GM12878 (cell line): Measurements from ENCODE around the gene APH1B. TPM values are rescaled to one million over a fixed set of nuclear protein-coding genes. Genes with fewer than 3 reads are reported as not detected.

Experiments
- ATAC-seq: fragments of 200-7000 bp; cut with Tn5 transposase; 3 replicates; pipeline ENCODE4 v1.9.1; 2020; ENCODE audit warnings: mild to moderate bottlenecking, moderate library complexity
- BruUV-seq: library from RNA; stranded (reverse); fragments of 400-500 nt; replicated peaks from 2 replicates; lab custom pipeline; 2021; lab: Mats Ljungman, UMichigan
- CTCF ChIA-PET: fragments of 300-600 bp; sonication (Branson Sonifier 250); formaldehyde crosslinking; extraction: SDS; loops from one replicate; lab custom pipeline; 2021; ENCODE audit warnings: inconsistent platforms; lab: Yijun Ruan, JAX
- POLR2A ChIA-PET: fragments of 350-600 bp; formaldehyde crosslinking; extraction: SDS; loops from one replicate; lab custom pipeline; 2021; ENCODE audit warnings: inconsistent platforms; lab: Charles Lee
- RAD21 ChIA-PET: fragments of 300-600 bp; sonication (Branson Sonifier 250); formaldehyde crosslinking; loops from one replicate; lab custom pipeline; 2023; ENCODE audit warnings: antibody characterized with exemption; ENCODE audit not compliant: unreplicated experiment; lab: Charles Lee
- SMC1A ChIA-PET: fragments of 300-600 bp; sonication (Branson Sonifier 250); formaldehyde crosslinking; loops from one replicate; lab custom pipeline; 2023; ENCODE audit not compliant: unreplicated experiment, uncharacterized antibody; lab: Charles Lee
- DNase-seq: peaks from one replicate; pipeline ENCODE4 v3.0.0-alpha.2; 2011; ENCODE audit warnings: low read depth, low spot score
- FAIRE-seq: peaks from 3 replicates; lab custom pipeline; 2011; peaks lifted over from hg19 to GRCh38; lab: Jason Lieb, UNC
- H2AFZ ChIP-seq: 2 replicates; pipeline ENCODE4 v1.6.0; 2011; ENCODE audit warnings: low read depth, low read length, control low read depth; ENCODE audit not compliant: control insufficient read depth
- H3K27ac ChIP-seq: 2 replicates; pipeline ENCODE4 v1.5.1; 2011; ENCODE audit warnings: control low read depth; ENCODE audit not compliant: control insufficient read depth, insufficient read depth
- H3K27me3 ChIP-seq, 2 experiments: replicated peaks in 1 of 2; 2 replicates each; pipeline versions ENCODE4 v1.6.0 to v1.6.1; 2011; ENCODE audit warnings: low read length in 1 of 2; ENCODE audit not compliant: control insufficient read depth in 2 of 2, insufficient read depth in 2 of 2
- H3K36me3 ChIP-seq, 2 experiments: 2 replicates each; pipeline ENCODE4 v1.5.1; 2011; ENCODE audit warnings: low read length in 1 of 2; ENCODE audit not compliant: control insufficient read depth in 2 of 2, insufficient read depth in 2 of 2
- H3K4me1 ChIP-seq: 2 replicates; pipeline ENCODE4 v1.6.1; 2011; ENCODE audit warnings: mild to moderate bottlenecking, low read length, moderate library complexity, mixed read lengths; ENCODE audit not compliant: control insufficient read depth, insufficient read depth
- H3K4me2 ChIP-seq: 2 replicates; pipeline ENCODE4 v1.6.0; 2011; ENCODE audit warnings: control low read depth; ENCODE audit not compliant: control insufficient read depth, insufficient read depth
- H3K4me3 ChIP-seq: fragments of 200-600 bp; sonication (generic); 2 replicates; pipeline ENCODE4 v1.5.1; 2016
- H3K79me2 ChIP-seq: 2 replicates; pipeline ENCODE4 v1.6.0; 2011; ENCODE audit warnings: low read length; ENCODE audit not compliant: control insufficient read depth, insufficient read depth
- H3K9ac ChIP-seq: 2 replicates; pipeline ENCODE4 v1.8.0; 2011; ENCODE audit warnings: low read length, control low read depth, mixed read lengths; ENCODE audit not compliant: control insufficient read depth, insufficient read depth
- H3K9me3 ChIP-seq: replicated peaks from 3 replicates; pipeline ENCODE4 v1.5.1; 2011; ENCODE audit warnings: mild to moderate bottlenecking, low read length; ENCODE audit not compliant: control insufficient read depth, insufficient read depth
- H4K20me1 ChIP-seq: 2 replicates; pipeline ENCODE4 v1.6.0; 2011; ENCODE audit not compliant: control insufficient read depth, insufficient read depth
- BACH1 ChIP-seq: fragments of 450-650 bp; IDR thresholded peaks from 2 replicates; pipeline ENCODE4 v1.6.1; 2017; ENCODE audit warnings: mild to moderate bottlenecking, borderline replicate concordance
- CBX5 ChIP-seq: sonication (generic); IDR thresholded peaks from 2 replicates; pipeline ENCODE4 v1.6.1; 2016; ENCODE audit warnings: low read depth, moderate library complexity, mild to moderate bottlenecking, inconsistent platforms
- EED ChIP-seq: sonication (generic); IDR thresholded peaks from 2 replicates; pipeline ENCODE4 v1.6.1; 2016; ENCODE audit warnings: antibody characterized with exemption, low read depth
- ETV6 ChIP-seq, 2 experiments: fragments of 450-650 bp in 1 of 2; IDR thresholded peaks in 1 of 2; conservative IDR thresholded peaks in 1 of 2; 2 replicates each; pipeline ENCODE4 v1.6.1; 2014; ENCODE audit warnings: antibody characterized with exemption in 1 of 2, borderline replicate concordance in 1 of 2, low read depth in 1 of 2, mild to moderate bottlenecking in 1 of 2, moderate library complexity in 1 of 2
- GABPA ChIP-seq: IDR thresholded peaks from 2 replicates; pipeline ENCODE4 v1.6.1; 2014; ENCODE audit warnings: antibody characterized with exemption, low read depth, mild to moderate bottlenecking, inconsistent platforms
- GATAD2B ChIP-seq: fragments of 450-650 bp; conservative IDR thresholded peaks from 2 replicates; pipeline ENCODE4 v1.6.1; 2017; ENCODE audit warnings: low read depth, mild to moderate bottlenecking, moderate library complexity
- IKZF2 ChIP-seq, 2 experiments: fragments of 450-650 bp; IDR thresholded peaks; 2 replicates each; pipeline ENCODE4 v1.6.1; 2017; ENCODE audit warnings: mild to moderate bottlenecking in 2 of 2, moderate library complexity in 2 of 2
- KAT2A ChIP-seq: conservative IDR thresholded peaks from 2 replicates; pipeline ENCODE4 v1.6.1; 2011; ENCODE audit warnings: low read depth, low read length; ENCODE audit not compliant: control insufficient read depth
- NFXL1 ChIP-seq: fragments of 450-650 bp; IDR thresholded peaks from 2 replicates; pipeline ENCODE4 v1.6.1; 2017; ENCODE audit warnings: antibody characterized with exemption, mild to moderate bottlenecking, borderline replicate concordance
- NFYB ChIP-seq: IDR thresholded peaks from 2 replicates; pipeline ENCODE4 v1.6.1; 2011; ENCODE audit warnings: low read depth, mild to moderate bottlenecking, low read length, improper control_type of control experiment, moderate library complexity; ENCODE audit not compliant: insufficient read depth
- SMARCA5 ChIP-seq: fragments of 450-650 bp; IDR thresholded peaks from 2 replicates; pipeline ENCODE4 v1.6.1; 2017; ENCODE audit warnings: mild to moderate bottlenecking
- ZNF24 ChIP-seq: fragments of 450-650 bp; IDR thresholded peaks from 2 replicates; pipeline ENCODE4 v1.6.1; 2017; ENCODE audit warnings: antibody characterized with exemption, mild to moderate bottlenecking
- WGBS: methylation state at CpG from one replicate; pipeline ENCODE4 v1.1.6; 2016; ENCODE audit warnings: low lambda C conversion rate; ENCODE audit not compliant: insufficient replicate concordance, insufficient coverage; ENCODE audit errors: missing lambda C conversion rate; 5-methylcytosine and 5-hydroxymethylcytosine counted together
- in situ Hi-C: fragments of 300-500 bp; cut with MboI; formaldehyde crosslinking; loops from 9 replicates; pipeline ENCODE4 v1.14.3; 2018; ENCODE audit warnings: mixed read lengths
- intact Hi-C: fragments of 100-400 bp; cut with micrococcal nuclease; formaldehyde crosslinking; loops from one replicate; pipeline ENCODE4 v1.14.2; 2022; ENCODE audit not compliant: unreplicated experiment
- polyA plus RNA-seq, 11 experiments: library from polyadenylated mRNA; depleted of rRNA in 4 of 11; unstranded in 6 of 11; stranded (reverse) in 5 of 11; fragments of >200 nt; fragmentation: Nextera tagmentation in 4 of 11; fragmentation: Illumina TruSeq in 1 of 11; extraction: Ambion mirVana in 4 of 11; extraction: Trizol in 1 of 11; gene quantifications; 1 replicate in 1 of 11; 2 replicates in 10 of 11; pipeline versions ENCODE4 v1.2.1 to v1.2.3, GENCODE V29; 2011 to 2016; ENCODE audit warnings: inconsistent platforms in 2 of 11, missing spikeins in 2 of 11, low read depth in 1 of 11
- total RNA-seq, 4 experiments: library from RNA; depleted of rRNA in 3 of 4; stranded (reverse); fragments of >200 nt in 3 of 4; fragmentation: Illumina TruSeq in 1 of 4; extraction: Trizol in 1 of 4; gene quantifications; 2 replicates each; pipeline versions ENCODE4 v1.2.1 to v1.2.3, GENCODE V29; 2013 to 2021
- TF ChIP-seq, protein P1 (sequence below): fragments of 450-650 bp; IDR thresholded peaks from 2 replicates; pipeline ENCODE4 v1.6.1; 2017; ENCODE audit warnings: low read depth, mild to moderate bottlenecking, moderate library complexity
- TF ChIP-seq, protein P2 (sequence below): fragments of 450-650 bp; IDR thresholded peaks from 2 replicates; pipeline ENCODE4 v1.6.1; 2016; ENCODE audit warnings: mild to moderate bottlenecking
- TF ChIP-seq, protein P3 (sequence below): IDR thresholded peaks from 2 replicates; pipeline ENCODE4 v1.6.1; 2012; ENCODE audit warnings: low read depth, low read length, improper control_type of control experiment

APH1B gene
- total and polyA plus RNA-seq, 10 of the 15 experiments (the other 5 are each of a cell fraction or from before 2014, with no cell fraction given): 5.0 to 20.8 (median 11.1) TPM

DNA sequence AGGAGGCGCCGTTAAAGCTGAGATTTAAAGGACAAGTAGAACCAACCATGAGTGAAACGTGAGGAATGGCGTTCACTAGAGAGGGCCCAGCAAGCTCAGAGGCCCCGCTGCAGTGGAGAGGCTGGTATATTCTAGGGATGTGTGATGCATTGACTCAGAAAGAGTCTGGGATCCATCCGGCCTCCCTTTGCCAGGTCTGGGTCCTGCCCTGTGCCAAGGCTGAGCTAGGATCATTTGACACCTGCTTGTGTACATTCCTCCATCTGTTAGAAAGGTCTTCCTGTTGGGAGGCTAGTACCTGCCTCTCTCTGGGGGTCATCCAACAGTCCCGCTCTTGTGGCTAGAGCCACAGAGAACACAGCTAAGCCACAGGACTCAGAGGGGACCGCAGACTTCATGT, 75.9 kb downstream of the APH1B start:
- POLR2A ChIA-PET: no interaction called here
- intact Hi-C loops: no loop called here
- BruUV-seq: no TSS peak
- no peak for FAIRE-seq
- DNase-seq: no peak
- Histone ChIP-seq H3K36me3 (no peaks in the 10 kb centered on the region), H3K4me3 (no peak overlapping the region)
- 21% methylated on average over 8 of the region's 8 CpGs for WGBS
- TF ChIP-seq GATAD2B (no peak), NFXL1 (no peak), ETV6 (conservative IDR thresholded peaks at IDR 0.05 in 1 of 2, IDR thresholded peaks at IDR 0.05 in 1 of 2; ENCODE audit: borderline replicate concordance in 1 of 2, low read depth in 1 of 2) (no peak), CBX5 (no peak), NFYB (no peak), SMARCA5 (no peak), BACH1 (no peak), EED (no peak), GABPA (no peak), ZNF24 (no peak), IKZF2 (IDR thresholded peaks at IDR 0.05) (no peak), KAT2A (no peak)
- TF ChIP-seq, protein P1, sequence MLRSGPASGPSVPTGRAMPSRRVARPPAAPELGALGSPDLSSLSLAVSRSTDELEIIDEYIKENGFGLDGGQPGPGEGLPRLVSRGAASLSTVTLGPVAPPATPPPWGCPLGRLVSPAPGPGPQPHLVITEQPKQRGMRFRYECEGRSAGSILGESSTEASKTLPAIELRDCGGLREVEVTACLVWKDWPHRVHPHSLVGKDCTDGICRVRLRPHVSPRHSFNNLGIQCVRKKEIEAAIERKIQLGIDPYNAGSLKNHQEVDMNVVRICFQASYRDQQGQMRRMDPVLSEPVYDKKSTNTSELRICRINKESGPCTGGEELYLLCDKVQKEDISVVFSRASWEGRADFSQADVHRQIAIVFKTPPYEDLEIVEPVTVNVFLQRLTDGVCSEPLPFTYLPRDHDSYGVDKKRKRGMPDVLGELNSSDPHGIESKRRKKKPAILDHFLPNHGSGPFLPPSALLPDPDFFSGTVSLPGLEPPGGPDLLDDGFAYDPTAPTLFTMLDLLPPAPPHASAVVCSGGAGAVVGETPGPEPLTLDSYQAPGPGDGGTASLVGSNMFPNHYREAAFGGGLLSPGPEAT: no peak
- TF ChIP-seq, protein P2, sequence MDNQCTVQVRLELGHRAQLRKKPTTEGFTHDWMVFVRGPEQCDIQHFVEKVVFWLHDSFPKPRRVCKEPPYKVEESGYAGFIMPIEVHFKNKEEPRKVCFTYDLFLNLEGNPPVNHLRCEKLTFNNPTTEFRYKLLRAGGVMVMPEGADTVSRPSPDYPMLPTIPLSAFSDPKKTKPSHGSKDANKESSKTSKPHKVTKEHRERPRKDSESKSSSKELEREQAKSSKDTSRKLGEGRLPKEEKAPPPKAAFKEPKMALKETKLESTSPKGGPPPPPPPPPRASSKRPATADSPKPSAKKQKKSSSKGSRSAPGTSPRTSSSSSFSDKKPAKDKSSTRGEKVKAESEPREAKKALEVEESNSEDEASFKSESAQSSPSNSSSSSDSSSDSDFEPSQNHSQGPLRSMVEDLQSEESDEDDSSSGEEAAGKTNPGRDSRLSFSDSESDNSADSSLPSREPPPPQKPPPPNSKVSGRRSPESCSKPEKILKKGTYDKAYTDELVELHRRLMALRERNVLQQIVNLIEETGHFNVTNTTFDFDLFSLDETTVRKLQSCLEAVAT: no peak
- TF ChIP-seq, protein P3, sequence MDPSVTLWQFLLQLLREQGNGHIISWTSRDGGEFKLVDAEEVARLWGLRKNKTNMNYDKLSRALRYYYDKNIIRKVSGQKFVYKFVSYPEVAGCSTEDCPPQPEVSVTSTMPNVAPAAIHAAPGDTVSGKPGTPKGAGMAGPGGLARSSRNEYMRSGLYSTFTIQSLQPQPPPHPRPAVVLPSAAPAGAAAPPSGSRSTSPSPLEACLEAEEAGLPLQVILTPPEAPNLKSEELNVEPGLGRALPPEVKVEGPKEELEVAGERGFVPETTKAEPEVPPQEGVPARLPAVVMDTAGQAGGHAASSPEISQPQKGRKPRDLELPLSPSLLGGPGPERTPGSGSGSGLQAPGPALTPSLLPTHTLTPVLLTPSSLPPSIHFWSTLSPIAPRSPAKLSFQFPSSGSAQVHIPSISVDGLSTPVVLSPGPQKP: no peak
- TF ChIP-seq, all 136 proteins: peak for 0
- Histone ChIP-seq H3K9me3 (no peaks in the 10 kb centered on the region), H4K20me1 (no peaks in the 10 kb centered on the region), H3K27ac (no peak overlapping the region), H3K27me3 (no peaks in the 10 kb centered on the region; a peak in 2 of 4 replicates), H3K4me1 (no peaks in the 10 kb centered on the region), H2AFZ (no peak overlapping the region), H3K4me2 (no peak overlapping the region), H3K9ac (no peak overlapping the region), H3K79me2 (no peaks in the 10 kb centered on the region)
- SMC1A ChIA-PET: interaction anchor here (1.2 to 2.2 kb wide), 3 partner anchors 9 to 61 kb away, joined by 3 to 8 read pairs (median 3); no protein-coding TSS in a partner anchor
- CTCF ChIA-PET: no interaction called here
- RAD21 ChIA-PET: no interaction called here
- no peak for ATAC-seq
- in situ Hi-C loops: no loop called here
